Measurements from ENCODE around the gene CEP57L1.
"Not testable (repeated sequence)": the region's sequence is repeated elsewhere in the genome, so short reads cannot be mapped to it uniquely, and the experiment has no call there.

CEP57L1 gene

GRCh38 chr6:109188115-109188411, 92.8 kb downstream of the CEP57L1 start:
- Histone ChIP-seq H3K36me3 (replicated peaks; ENCODE audit: insufficient read depth, low read length) (no peaks in the 10 kb centered on the region), H3K9me2 (replicated peaks; ENCODE audit: insufficient read depth, low read length) (no peaks in the 10 kb centered on the region), H3K9ac (ENCODE audit: low read length) (no peak overlapping the region), H3K4me1 (ENCODE audit: low read length) (peaks cover 3% of the 10 kb centered on the region; the same call in 1 of the 2 replicates), H3K79me2 (ENCODE audit: low read length) (no peaks in the 10 kb centered on the region), H3K27me3 (replicated peaks; ENCODE audit: insufficient read depth, low read length) (no peaks in the 10 kb centered on the region), H3K27ac (ENCODE audit: low read length) (no peak overlapping the region), H3K9me3 (replicated peaks; ENCODE audit: insufficient read depth, low read length) (no peaks in the 10 kb centered on the region), H3K4me2 (ENCODE audit: low read depth, low read length) (no peak overlapping the region), H4K20me1 (ENCODE audit: insufficient read depth, low read length) (no peaks in the 10 kb centered on the region), H2AFZ (ENCODE audit: low read length) (no peak overlapping the region), H3K4me3 (ENCODE audit: low read length) (no peak overlapping the region), H3F3A (ENCODE audit: insufficient read depth, low read length) (no peaks in the 10 kb centered on the region)
- TF ChIP-seq EZH2 (optimal IDR thresholded peaks at IDR 0.05; ENCODE audit: low read depth, low read length) (no peak), CTCF (IDR thresholded peaks at IDR 0.05; ENCODE audit: low read length) (no peak), EZH2phosphoT487 (IDR thresholded peaks at IDR 0.05; ENCODE audit: low read length) (no peak)
- DNase-seq: no peak

DNA sequence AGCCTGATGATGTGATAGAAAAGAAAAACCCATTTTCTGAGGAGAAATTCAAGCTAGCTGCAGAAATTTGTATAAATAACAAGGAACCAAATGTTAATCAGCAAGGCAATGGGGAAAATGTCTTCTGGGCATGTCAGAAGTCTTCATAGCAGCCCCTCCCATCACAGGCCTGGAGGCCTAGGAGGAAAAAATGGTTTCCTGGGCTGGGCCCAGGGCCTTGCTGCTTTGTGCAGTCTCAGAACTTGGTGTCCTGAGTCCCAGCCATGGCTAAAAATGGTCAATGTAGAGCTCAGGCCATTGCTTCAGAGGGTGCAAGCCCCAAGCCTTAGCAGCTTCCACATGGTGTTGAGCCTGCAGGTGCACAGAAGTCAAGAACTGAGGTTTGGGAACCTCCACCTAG, 96.1 kb downstream of the CEP57L1 start:
- not testable (repeated sequence) for H3K9me2 ChIP-seq (replicated peaks; ENCODE audit: insufficient read depth, low read length)
- H3K4me1 ChIP-seq (ENCODE audit: low read length): peaks cover 10% of the 10 kb centered on the region

DNA sequence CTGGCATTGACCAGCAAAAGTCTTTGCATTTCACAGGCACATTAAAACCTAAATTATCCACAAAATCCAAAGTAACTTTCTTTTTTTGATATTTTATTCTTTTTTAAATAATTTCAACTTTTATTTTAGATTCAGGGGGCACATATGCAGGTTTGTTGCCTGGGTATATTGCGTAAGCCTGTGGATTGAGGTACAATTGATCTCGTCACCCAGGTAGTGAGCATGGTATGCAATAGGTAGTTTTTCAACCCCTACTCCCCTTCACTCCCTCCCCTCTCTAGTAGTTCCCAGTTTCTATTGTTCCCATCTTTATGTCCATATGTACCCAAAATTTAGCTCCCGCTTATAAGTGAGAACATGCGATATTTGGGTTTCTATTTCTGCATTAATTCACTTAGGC, 97.6 kb downstream of the CEP57L1 start:
- no peak overlapping the region for H3K4me2 ChIP-seq (ENCODE audit: low read depth, low read length)
- DNase-seq: no peak
- H3F3A ChIP-seq (ENCODE audit: insufficient read depth, low read length): peaks cover 11% of the 10 kb centered on the region; the same call in 1 of the 2 replicates
- no peaks in the 10 kb centered on the region for H3K9me3 ChIP-seq (replicated peaks; ENCODE audit: insufficient read depth, low read length)
- H3K4me1 ChIP-seq (ENCODE audit: low read length): peaks cover 20% of the 10 kb centered on the region; the same call in 1 of the 2 replicates
- no peak overlapping the region for H3K4me3 ChIP-seq (ENCODE audit: low read length)
- no peak overlapping the region for H3K9ac ChIP-seq (ENCODE audit: low read length)
- no peaks in the 10 kb centered on the region for H3K79me2 ChIP-seq (ENCODE audit: low read length)
- H4K20me1 ChIP-seq (ENCODE audit: insufficient read depth, low read length): no peaks in the 10 kb centered on the region
- H3K27ac ChIP-seq (ENCODE audit: low read length): no peak overlapping the region
- H2AFZ ChIP-seq (ENCODE audit: low read length): no peak overlapping the region
- H3K36me3 ChIP-seq (replicated peaks; ENCODE audit: insufficient read depth, low read length): no peaks in the 10 kb centered on the region
- H3K9me2 ChIP-seq (replicated peaks; ENCODE audit: insufficient read depth, low read length): no peaks in the 10 kb centered on the region
- H3K27me3 ChIP-seq (replicated peaks; ENCODE audit: insufficient read depth, low read length): no peaks in the 10 kb centered on the region
- TF ChIP-seq EZH2 (optimal IDR thresholded peaks at IDR 0.05; ENCODE audit: low read depth, low read length) (no peak), EZH2phosphoT487 (IDR thresholded peaks at IDR 0.05; ENCODE audit: low read length) (no peak), CTCF (IDR thresholded peaks at IDR 0.05; ENCODE audit: low read length) (no peak)

More for the DNA sequence above, 96.1 kb downstream of the CEP57L1 start:
- H3K4me2 ChIP-seq (ENCODE audit: low read depth, low read length); H3K36me3 ChIP-seq (replicated peaks; ENCODE audit: insufficient read depth, low read length); H3K4me3 ChIP-seq (ENCODE audit: low read length); H3K9ac ChIP-seq (ENCODE audit: low read length); H2AFZ ChIP-seq (ENCODE audit: low read length); H3K27me3 ChIP-seq (replicated peaks; ENCODE audit: insufficient read depth, low read length); H3K27ac ChIP-seq (ENCODE audit: low read length); H3F3A ChIP-seq (ENCODE audit: insufficient read depth, low read length); H3K9me3 ChIP-seq (replicated peaks; ENCODE audit: insufficient read depth, low read length); H4K20me1 ChIP-seq (ENCODE audit: insufficient read depth, low read length); DNase-seq; H3K79me2 ChIP-seq (ENCODE audit: low read length): not testable (repeated sequence)

GRCh38 chr6:109194880-109195279, 99.6 kb downstream of the CEP57L1 start:
- peak overlapping the region; percentile 41; the same call in 1 of the 2 replicates for H3K4me2 ChIP-seq (ENCODE audit: low read depth, low read length)

More at GRCh38 chr6:109194880-109195279, 99.6 kb downstream of the CEP57L1 start:
- no peak for DNase-seq
- H3K9me2 ChIP-seq (replicated peaks; ENCODE audit: insufficient read depth, low read length): no peaks in the 10 kb centered on the region
- TF ChIP-seq EZH2 (optimal IDR thresholded peaks at IDR 0.05; ENCODE audit: low read depth, low read length): no peak
- no peak for TF ChIP-seq CTCF (IDR thresholded peaks at IDR 0.05; ENCODE audit: low read length)
- TF ChIP-seq EZH2phosphoT487 (IDR thresholded peaks at IDR 0.05; ENCODE audit: low read length): no peak
- H3K9ac ChIP-seq (ENCODE audit: low read length): no peak overlapping the region
- H3F3A ChIP-seq (ENCODE audit: insufficient read depth, low read length): peaks cover 11% of the 10 kb centered on the region; the same call in 1 of the 2 replicates
- H2AFZ ChIP-seq (ENCODE audit: low read length): no peak overlapping the region
- H3K4me1 ChIP-seq (ENCODE audit: low read length): peaks cover 20% of the 10 kb centered on the region; the same call in 1 of the 2 replicates
- no peaks in the 10 kb centered on the region for H3K9me3 ChIP-seq (replicated peaks; ENCODE audit: insufficient read depth, low read length)
- H3K79me2 ChIP-seq (ENCODE audit: low read length): no peaks in the 10 kb centered on the region
- no peaks in the 10 kb centered on the region for H3K36me3 ChIP-seq (replicated peaks; ENCODE audit: insufficient read depth, low read length)
- no peaks in the 10 kb centered on the region for H3K27me3 ChIP-seq (replicated peaks; ENCODE audit: insufficient read depth, low read length)
- H3K27ac ChIP-seq (ENCODE audit: low read length): no peak overlapping the region
- no peaks in the 10 kb centered on the region for H4K20me1 ChIP-seq (ENCODE audit: insufficient read depth, low read length)
- no peak overlapping the region for H3K4me3 ChIP-seq (ENCODE audit: low read length)
